ENCODE results near the gene VSTM2L.

GRCh38 chr20:37988306-37988954 is 85.5 kb downstream of the VSTM2L start:
- TF ChIP-seq CTCF (conservative IDR thresholded peaks at IDR 0.05 in 1 of 2, IDR thresholded peaks at IDR 0.05 in 1 of 2; ENCODE audit: low read depth in 1 of 2, low read length in 2 of 2) (no peak), EZH2 (IDR thresholded peaks at IDR 0.05; ENCODE audit: low read length, missing control alignments) (no peak)

All from fibroblast of lung (primary cell).